GM19238 (cell line): Measurements from ENCODE around the gene PCBP3.
A peak's percentile ranks its signal among the peaks of the same experiment; 100 is the strongest.
"Not testable (repeated sequence)": the region's sequence is repeated elsewhere in the genome, so short reads cannot be mapped to it uniquely, and the experiment has no call there.

Experiments used
- DNase-seq: peaks from one replicate; pipeline ENCODE4 v3.0.0; 2011; ENCODE audit warnings: low spot score; ENCODE audit not compliant: insufficient read length

The PCBP3 gene

GRCh38 chr21:45961408-45961807 lies 317.9 kb downstream of the PCBP3 start:
- not testable (repeated sequence) for DNase-seq

DNA sequence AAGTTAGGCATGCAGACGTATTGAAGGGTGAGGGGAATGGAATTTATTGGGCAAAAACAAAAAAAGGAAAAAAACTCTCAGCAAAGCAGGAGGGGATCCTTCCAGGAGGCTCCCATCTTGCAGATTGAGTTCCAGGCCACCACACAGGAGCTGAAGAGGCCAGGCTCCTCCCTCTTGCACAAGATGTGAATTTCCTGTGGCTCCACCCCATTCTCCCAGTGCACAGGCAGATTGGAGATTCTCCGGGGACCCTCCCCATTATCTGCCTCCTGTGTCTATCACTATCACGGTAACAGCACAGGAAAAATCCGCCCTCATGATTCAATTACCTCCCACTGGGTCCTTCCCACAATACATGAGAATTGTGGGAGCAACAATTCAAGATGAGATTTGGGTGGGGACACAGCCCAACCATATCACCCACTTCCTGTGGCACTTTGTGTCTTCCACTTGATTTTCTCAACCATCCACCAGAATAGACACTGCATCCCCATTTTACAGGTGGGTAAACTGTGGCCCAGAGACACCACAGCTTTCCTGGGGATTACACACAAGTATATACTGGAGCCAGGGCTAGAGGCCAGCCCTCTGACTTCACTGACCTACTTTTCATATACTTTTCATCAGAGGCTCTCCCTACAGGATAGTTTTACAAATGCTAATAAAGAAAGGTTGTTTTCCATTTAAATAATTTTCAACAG lies 319.2 kb downstream of the PCBP3 start:
- DNase-seq, result no peak

- DNase-seq, result no peak
These were observed 319.7 kb downstream of the PCBP3 start for GRCh38 chr21:45963232-45963570.

DNA sequence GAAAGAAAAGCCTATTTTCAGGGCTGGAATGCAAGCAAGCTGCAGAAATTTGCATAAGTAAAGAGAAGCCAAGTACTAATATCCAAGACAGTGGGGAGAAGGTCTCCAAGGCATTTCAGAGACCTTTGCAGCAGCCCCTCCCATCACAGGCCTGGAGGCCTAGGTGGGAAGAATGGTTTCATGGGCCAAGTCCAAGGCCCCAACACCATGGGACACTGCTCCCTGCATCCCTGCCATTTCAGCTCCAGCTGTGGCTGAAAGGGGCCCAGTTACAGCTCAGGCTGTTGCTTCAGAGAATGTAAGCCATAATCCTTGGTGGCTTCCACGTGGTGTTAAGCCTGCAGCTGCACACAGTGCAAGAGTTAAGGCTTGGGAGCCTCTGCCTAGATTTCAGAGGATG lies 321.1 kb downstream of the PCBP3 start:
- no peak for DNase-seq

- no peak for DNase-seq
These were observed 321.7 kb downstream of the PCBP3 start for GRCh38 chr21:45965084-45965809.

- DNase-seq, result no peak
These were observed 323.4 kb downstream of the PCBP3 start for GRCh38 chr21:45966791-45967394.

DNA sequence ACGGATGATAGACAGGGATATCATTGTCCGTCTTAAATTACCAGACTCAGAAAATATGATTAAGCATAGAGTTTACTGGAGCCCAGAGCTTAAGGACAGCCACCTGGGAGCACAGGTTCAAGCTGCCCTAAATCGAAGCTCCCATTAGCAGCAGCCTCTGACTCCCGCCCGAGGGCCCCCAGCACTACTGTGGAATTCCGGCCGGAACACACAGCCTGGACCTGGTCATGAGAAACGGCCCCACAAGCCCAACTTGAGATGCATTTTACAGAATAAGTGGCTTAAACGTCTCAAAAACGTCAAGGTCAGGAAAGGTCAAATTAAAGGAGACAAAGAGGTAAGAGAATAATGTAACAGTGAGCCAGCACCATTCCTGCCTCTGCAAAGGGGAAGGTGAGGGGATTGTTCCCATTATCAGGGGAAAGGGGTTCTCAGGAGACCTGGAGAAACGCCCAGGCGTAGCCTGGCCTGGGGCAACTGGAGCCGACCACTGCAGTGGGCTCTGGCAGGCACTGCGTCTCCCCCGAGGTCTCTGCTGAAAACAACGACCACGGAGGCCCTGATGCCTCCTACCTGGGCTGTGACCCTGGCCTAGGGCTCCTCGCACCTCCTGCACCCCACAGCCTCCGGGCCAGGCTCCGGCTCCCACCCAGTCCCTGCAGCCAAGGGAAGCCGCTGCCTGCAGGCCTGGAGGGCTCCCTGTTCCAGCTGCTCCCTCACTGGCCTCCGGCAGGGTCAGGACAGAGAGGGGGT lies 326.6 kb downstream of the PCBP3 start:
- DNase-seq, result no peak

DNA sequence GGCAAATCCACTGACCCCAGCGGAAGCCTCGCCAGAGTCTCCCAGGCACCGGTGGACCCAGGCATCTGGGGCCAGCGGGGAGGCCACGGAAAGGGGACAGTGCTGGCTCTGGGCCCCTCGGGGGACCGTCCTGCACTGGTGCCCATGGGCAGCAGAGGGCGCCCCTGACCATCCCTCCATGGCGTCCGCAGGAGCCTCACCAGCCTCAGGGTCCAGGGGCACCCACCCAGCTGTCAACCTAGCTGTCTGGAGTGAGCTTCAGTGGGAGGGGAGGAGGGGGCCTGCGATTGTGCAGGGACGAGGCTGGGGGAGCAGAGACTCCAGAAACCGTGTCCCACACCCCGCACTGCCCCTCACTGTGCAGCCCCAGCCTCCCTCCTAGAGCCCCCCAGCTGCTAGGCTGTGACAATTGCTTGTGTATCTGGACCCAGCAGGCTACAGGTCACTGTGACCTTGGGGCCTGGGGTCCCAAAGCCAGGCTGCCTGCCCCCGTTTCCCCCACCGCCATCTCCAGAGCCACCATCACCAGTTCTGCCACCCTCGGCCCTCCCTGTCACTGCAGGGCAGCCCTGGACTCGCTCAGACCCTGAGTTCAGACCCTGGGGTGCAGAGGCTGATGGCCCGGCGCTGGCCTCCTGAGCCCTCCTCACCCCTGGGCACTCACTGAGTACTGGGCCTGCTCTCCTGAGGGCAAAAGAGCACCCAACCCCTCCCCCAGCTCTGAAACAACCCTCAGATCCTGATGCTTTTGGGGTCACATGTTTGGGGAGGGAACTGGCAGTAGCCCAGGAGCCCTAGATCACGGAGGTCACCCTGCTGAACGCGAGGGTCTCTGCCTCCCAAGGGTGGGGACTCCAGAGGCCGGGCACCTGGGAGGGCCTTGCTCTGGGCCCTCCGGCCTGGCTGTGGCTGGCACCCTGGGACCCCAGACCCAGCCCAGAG lies 327.4 kb downstream of the PCBP3 start:
- peak; percentile 50 for DNase-seq

GRCh38 chr21:45971616-45972352 lies 328.3 kb downstream of the PCBP3 start:
- no peak for DNase-seq

DNA sequence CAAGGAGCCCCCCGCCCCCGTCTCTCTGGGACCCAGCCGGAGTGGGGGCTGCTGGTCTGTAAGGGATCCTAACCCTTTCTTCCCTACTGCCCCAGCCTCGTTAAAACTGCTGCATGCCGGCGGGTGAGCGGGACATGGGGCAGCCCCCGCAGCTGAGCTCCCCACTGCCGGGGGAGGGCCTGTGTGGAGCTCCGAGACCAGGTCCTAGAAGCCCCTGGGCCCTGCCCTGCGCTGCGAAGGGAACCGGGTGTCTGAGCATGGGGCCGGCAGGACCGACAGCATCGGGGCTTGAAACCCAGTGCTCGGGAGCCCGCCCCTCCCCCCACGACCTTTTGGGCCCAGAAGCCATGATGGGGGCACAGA lies 328.8 kb downstream of the PCBP3 start:
- DNase-seq, result no peak

DNA sequence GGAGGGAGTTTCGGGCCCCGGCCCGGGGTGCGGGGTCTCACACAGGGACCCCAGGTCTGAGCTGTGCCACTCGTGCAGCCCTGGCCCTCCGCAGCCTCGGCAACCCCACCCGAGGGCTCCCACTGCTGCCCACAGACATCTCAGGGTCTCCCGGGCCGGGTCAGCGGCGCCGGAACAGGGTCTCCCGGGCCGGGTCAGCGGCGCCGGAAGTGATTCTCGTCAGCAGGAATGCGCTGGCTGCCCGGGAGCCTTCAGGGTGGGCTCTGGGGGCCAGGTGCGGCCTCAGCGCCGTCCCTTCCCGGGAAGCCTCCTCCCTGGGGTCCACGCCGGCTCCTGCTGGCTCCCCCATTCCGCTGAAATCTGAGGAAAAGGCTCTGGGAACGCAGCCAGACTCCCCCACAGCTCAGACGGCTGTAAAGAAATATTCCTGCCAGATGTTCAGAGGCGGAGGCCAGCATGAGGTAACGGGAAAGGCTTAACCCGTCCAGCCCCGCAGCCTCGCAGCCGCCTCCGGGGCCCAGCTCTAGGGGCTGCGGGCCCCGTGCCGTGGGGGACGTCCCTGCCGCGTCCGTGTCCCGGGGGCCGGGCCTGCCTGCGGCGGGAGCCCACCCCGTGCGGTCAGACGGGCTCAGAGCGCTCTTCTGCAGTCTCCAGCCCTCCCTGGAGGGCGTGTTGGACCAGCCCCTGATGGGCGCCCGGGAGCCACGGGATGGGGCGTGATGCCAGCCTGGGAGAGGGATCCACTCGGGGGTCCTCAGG lies 329.4 kb downstream of the PCBP3 start:
- no peak for DNase-seq

DNA sequence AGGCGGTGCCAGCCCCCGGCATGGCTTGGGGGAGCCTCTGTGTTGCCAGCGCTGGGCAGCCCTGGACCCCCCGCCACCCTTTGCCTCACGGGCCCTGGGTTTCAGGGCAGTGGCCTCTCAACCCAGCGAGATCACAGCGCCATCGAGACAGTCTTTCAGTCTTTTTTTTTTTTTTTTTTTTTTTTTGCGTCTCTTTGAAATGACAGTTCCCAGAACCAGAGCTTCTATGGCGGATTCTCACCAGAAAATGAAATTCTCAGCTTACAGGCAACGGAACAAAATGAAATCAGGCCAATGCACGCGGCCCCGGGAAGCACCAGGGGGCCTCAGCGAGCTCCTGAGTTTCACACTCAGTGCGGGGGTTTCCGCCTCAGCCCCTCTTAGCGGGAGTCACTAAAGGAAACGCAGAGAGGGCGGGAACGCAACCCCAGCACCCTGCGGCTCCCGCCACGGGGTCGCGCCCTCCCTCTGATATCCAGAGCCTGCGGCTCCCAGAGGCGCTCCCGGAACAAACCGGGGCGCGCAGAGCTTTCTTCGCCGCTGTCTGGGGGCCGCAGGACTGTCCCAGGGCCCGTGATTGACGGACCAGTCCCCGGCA lies 330.0 kb downstream of the PCBP3 start:
- peak; percentile 84 for DNase-seq

DNA sequence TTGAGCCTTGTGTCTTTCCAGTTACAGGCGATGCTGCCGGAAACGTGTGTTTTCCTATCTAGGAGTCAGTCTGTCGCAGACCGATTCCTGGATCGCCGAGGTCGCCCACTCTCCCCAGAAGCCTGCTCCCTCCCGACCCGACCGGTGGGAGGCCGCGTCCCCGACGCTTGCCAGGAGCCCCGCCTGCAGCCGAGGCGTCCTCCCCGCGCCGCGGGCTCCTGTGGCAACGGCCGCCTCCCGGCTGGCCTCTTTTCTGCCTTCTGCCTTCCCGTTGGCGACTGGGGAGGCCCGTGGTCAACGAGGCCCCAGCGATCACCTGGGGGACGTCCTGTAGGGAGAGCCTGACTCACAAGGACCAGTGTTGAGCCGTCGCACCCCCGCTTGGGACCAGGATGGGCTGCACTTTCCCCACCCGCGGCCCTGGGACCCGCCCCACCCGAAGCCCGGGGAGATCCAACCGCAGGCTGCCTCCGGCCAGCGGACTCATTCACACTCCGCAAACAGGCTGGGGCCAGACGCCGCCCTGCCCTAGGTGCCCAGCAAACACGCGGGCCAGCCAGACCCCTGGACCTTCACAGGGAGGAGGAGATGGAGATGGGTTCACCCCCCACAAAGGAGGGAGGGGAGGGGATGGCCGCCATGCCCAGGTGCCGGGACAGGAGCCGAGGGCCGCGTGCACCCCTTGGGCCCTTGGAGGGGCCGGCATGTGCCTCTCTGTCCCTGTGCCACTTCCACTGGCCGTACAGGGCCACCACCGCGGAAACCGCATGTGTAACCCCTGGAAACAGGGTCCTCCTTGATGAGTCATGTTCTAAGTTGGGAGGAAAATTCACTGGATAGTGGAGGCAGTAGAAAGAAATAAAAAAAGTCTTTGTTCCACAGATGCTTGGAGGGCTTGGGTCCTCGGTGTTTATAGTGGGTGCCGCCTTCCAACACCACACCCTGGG lies 330.8 kb downstream of the PCBP3 start:
- DNase-seq, result peak; percentile 40

DNA sequence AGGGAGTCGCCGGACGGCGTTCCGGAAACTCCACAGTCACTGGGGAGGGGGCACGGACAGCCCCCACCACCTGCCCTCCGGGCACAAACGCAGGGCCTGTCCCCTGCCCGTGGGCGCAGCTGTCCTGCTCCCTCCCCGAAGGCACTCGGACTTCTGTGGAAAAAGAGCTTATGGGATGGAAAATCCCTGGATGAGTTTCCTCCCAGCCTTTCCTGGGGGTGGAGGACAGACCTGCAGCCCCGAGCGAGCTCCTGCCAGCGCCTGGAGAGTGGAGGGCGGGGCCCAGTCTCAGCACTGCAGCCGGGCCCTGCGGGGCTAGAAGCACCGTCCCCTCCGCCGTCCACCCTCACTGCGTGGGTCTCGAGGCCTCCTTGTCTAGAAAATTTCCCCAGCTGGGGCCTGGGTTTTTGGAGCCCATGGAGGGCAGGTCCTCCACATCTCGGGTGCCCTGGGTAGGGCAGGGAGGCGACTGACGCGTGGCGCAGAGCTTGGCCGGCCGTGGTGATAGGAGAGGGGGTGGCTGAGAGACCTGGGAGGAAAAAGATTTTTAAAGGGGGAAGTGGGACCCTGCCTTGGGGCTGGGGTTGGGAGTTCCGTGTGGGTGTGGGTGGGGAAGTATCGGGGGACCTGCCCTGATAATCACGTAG lies 331.6 kb downstream of the PCBP3 start:
- DNase-seq, result no peak

DNA sequence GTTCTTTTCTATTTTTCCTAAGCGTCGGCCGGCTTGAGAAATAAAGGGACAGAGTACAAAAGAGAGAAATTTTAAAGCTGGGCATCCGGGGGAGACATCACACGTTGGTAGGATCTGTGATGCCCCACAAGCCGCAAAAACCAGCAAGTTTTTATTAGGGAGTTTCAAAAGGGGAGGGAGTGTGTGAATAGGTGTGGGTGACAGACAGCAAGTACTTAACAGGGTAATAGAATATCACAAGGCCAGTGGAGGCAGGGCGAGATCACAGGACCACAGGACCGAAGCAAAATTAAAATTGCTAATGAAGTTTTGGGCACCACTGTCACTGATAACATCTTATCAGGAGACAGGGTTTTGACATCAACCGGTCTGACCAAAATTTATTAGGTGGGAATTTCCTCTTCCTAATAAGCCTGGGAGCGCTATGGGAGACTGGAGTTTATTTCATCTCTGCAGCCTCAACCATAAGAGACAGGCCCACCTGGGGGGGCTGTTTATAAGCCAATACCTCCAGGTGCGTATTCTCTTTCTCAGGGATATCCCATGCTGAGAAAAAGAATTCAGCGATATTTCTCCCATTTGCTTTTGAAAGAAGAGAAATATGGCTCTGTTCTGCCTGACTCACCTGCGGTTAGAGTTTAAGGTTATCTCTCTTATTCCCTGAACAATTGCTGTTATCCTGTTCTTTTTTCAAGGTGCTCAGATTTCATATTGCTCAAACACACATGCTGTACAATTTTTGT lies 332.3 kb downstream of the PCBP3 start:
- not testable (repeated sequence) for DNase-seq

DNA sequence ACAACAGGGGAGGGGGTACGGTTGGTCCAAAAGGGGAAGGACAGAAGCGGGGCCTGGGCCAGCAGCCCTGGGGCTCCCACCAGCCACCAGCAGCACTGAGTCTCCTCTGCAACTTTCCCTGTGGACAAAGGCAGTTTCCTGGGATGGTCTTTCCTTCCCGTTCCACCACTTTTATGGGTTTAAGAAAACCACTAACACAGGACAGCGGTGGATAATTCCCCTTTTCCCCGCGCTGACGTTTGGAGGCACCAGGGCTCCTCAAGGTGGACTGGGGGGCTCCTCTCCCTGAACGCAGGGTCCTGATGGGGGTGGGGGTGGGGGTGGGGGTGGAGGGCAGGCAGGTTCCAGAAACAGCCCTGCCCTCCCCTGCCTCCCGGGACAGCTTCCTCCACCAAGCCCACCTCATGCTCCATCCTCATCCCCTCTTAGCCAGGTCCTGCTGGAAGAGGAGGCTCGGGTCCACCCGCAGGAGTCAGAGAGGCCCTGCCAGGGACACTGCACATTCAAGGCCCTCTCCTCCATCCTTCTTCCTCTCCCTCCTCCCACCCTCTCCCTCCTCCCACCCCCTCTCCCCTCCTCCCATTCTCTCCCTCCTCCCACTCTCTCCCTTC lies 333.3 kb downstream of the PCBP3 start:
- no peak for DNase-seq
